Right kidney (tissue), 1 donor: ENCODE results near the gene TUBB.
"Not testable (repeated sequence)": the region's sequence is repeated elsewhere in the genome, so short reads cannot be mapped to it uniquely, and the experiment has no call there.

Experiments used
- DNase-seq: peaks from one replicate; pipeline ENCODE4 v3.0.0-alpha.2; 2016

The TUBB gene

GRCh38 chr6:30740540-30740870 is 20.4 kb downstream of the TUBB start:
- no peak for DNase-seq

GRCh38 chr6:30741063-30741779 is 21.1 kb downstream of the TUBB start:
- DNase-seq: no peak

GRCh38 chr6:30741789-30742315 is 21.7 kb downstream of the TUBB start:
- DNase-seq: no peak

- DNase-seq: peak; percentile 92
These were observed 22.4 kb downstream of the TUBB start, which contains the start of gene FLOT1 for GRCh38 chr6:30742316-30743098. TSS of gene FLOT1 (minus strand) at chr6:30742687. CDS start at chr6:30742189, 498 bp downstream.

- DNase-seq: peak; percentile 71
These were observed 23.2 kb downstream of the TUBB start for GRCh38 chr6:30743099-30744053.

GRCh38 chr6:30744054-30744805 is 24.1 kb downstream of the TUBB start, which contains the start of gene IER3:
TSS of gene IER3 (minus strand) at chr6:30744547. CDS start at chr6:30744518, 29 bp downstream.
- peak; percentile 95 for DNase-seq

- DNase-seq: no peak
These were observed 27.1 kb downstream of the TUBB start for GRCh38 chr6:30747300-30747687.

- DNase-seq: no peak
These were observed 28.0 kb downstream of the TUBB start for GRCh38 chr6:30747902-30748769.

- no peak for DNase-seq
These were observed 28.8 kb downstream of the TUBB start for GRCh38 chr6:30748851-30749540.

- no peak for DNase-seq
These were observed 29.6 kb downstream of the TUBB start for GRCh38 chr6:30749554-30750378.

GRCh38 chr6:30750379-30750668 is 30.2 kb downstream of the TUBB start:
- DNase-seq: no peak

GRCh38 chr6:30752157-30752927 is 32.2 kb downstream of the TUBB start:
- DNase-seq: no peak

- DNase-seq: no peak
These were observed 34.5 kb downstream of the TUBB start for GRCh38 chr6:30754631-30755030.

GRCh38 chr6:30756405-30757003 is 36.4 kb downstream of the TUBB start:
- DNase-seq: not testable (repeated sequence)

- DNase-seq: no peak
These were observed 37.2 kb downstream of the TUBB start for GRCh38 chr6:30757261-30757904.

- DNase-seq: no peak
These were observed 39.6 kb downstream of the TUBB start for GRCh38 chr6:30759575-30760239.

GRCh38 chr6:30760549-30760948 is 40.4 kb downstream of the TUBB start:
- DNase-seq: no peak
